IgD-negative memory B cell (primary cell): ENCODE results near the gene SLBP. TPM values are rescaled to one million over a fixed set of nuclear protein-coding genes. Genes with fewer than 3 reads are reported as not detected.

Experiments
- H3K27ac Mint-ChIP-seq, 3 donors: one replicate each; pipeline ENCODE4 v1.8.0; 2020 to 2022; ENCODE audit warnings: mild to moderate bottlenecking in 3 of 3, mixed read lengths in 3 of 3, moderate library complexity in 1 of 3
- H3K27me3 Mint-ChIP-seq: one replicate; pipeline ENCODE4 v1.8.0; 2021; ENCODE audit warnings: mixed read lengths
- H3K36me3 Mint-ChIP-seq: one replicate; pipeline ENCODE4 v1.8.0; 2020; ENCODE audit warnings: mild to moderate bottlenecking, mixed read lengths
- H3K4me1 Mint-ChIP-seq, 3 donors: one replicate each; pipeline ENCODE4 v1.8.0; 2020 to 2022; ENCODE audit warnings: mixed read lengths in 3 of 3, mild to moderate bottlenecking in 1 of 3
- H3K4me3 Mint-ChIP-seq, 4 donors: one replicate each; pipeline ENCODE4 v1.8.0; 2020 to 2022; ENCODE audit warnings: mild to moderate bottlenecking in 4 of 4, mixed read lengths in 4 of 4, moderate library complexity in 3 of 4
- H3K9me3 Mint-ChIP-seq, 3 donors: one replicate each; pipeline ENCODE4 v1.8.0; 2020 to 2021; ENCODE audit warnings: mixed read lengths in 3 of 3, mild to moderate bottlenecking in 1 of 3
- polyA plus RNA-seq: library from polyadenylated mRNA; unstranded; fragments of 300-500 nt; fragmentation: Illumina TruSeq; gene quantifications from one replicate; pipeline ENCODE4 v1.2.3, GENCODE V29; 2021

Gene SLBP
- polyA plus RNA-seq, 1 donor from 2014 or later, result 49.1 TPM

DNA sequence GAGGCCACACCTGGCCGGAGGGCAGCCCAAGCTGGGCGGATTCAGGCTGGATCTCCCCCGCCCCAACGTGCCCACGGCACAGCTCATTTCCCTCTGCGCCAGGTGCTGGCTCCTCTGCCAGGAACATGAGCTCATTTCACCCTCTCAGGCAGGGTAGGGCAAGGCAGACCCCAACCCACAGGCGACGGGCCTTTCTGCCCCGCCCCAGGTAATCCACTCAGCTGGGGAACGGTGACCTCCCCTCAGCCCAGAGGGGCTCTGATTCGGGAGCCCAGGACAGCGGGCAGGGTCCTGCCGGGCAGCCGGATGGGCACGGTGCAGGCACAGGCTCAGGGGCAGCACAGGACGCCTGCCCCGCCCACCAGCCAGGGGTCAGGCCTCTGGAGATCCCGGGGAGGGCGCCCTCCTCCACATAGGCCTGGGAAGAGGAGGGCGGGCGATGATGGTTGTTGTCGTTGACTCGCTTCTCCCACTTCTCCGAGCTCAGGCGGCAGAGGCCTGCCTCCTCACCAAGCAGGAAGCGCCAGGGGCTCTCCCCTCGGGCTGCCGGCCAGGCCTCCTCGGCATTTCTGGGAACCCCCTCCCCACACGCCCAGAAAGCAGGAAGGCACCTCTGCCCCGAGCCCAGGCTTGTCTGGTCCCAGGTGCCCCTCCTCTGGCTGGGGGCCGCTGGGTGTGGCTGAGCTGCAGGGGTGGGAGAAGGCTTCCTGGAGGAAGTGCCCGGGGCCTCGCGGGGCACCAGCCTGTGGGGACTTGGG, 40.3 kb upstream of the SLBP start:
- Mint-ChIP-seq H3K4me1 (no peaks in the 10 kb centered on the region), H3K4me3 (peak overlapping the region in 1 of 4 donors; percentile 54), H3K36me3 (no peaks in the 10 kb centered on the region), H3K27me3 (peaks cover 2% of the 10 kb centered on the region), H3K9me3 (no peaks in the 10 kb centered on the region), H3K27ac (no peak overlapping the region)

DNA sequence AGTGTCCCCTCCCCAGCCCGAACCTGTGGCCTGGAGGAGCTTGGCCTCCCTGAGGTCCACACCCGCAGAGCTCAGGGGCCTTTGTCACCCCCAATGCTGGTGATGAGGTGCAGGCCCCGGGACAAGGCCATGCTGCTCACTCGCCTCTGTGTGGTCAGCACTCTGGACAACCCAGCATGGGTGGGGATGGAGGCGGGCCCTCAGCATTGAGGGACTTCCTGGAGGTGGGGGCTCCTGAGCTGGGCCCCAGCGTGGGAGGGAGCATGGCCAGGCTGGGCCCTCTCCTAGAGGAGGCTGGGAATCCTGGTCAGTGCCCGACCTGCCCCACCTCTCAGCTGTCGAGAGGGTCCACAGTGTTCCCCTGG, 39.8 kb upstream of the SLBP start:
- Mint-ChIP-seq H3K9me3 (no peaks in the 10 kb centered on the region), H3K36me3 (no peaks in the 10 kb centered on the region), H3K4me1 (no peaks in the 10 kb centered on the region), H3K27me3 (peaks cover 2% of the 10 kb centered on the region), H3K27ac (no peak overlapping the region), H3K4me3 (no peak overlapping the region)

DNA sequence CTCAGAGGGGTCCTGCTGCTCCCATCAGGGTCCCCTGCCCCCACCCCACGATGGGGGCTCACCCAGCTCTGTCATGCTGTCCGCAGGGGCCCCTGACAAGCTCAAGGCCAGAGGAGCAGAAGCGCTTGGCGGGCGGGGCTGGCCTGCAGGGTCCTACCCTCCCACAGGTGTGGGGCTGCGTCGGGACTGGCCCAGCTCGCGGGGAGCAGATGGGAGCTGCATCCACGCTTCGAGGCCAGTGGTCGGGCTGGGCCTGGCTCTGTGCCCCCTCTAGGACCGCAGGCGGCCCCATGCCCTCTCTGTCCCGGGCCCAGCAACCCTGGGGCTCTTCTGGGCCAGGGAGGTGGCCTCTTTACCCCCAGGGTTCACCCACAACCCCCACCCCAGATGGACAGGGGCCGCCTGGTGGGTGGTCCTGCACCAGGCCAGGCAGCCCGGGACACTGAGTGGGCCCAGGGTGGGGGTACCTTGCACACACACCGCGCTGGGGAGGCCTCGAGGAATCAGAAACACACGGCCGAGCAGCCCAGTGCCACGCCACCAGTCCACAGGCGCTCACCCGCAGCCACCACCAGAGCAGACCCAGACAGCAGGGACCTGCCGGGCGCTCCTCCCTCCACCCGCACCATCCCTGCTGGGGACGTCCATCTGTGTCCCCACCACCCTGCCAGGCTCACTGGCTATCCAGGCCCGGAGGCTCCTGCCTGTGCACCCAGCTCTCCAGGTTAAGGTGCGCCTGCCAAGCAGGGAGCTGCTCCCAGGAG, 39.2 kb upstream of the SLBP start:
- no peak overlapping the region for H3K27ac Mint-ChIP-seq
- no peaks in the 10 kb centered on the region for H3K9me3 Mint-ChIP-seq
- no peaks in the 10 kb centered on the region for H3K4me1 Mint-ChIP-seq
- H3K27me3 Mint-ChIP-seq, result peaks cover 2% of the 10 kb centered on the region
- no peaks in the 10 kb centered on the region for H3K36me3 Mint-ChIP-seq
- no peak overlapping the region for H3K4me3 Mint-ChIP-seq

DNA sequence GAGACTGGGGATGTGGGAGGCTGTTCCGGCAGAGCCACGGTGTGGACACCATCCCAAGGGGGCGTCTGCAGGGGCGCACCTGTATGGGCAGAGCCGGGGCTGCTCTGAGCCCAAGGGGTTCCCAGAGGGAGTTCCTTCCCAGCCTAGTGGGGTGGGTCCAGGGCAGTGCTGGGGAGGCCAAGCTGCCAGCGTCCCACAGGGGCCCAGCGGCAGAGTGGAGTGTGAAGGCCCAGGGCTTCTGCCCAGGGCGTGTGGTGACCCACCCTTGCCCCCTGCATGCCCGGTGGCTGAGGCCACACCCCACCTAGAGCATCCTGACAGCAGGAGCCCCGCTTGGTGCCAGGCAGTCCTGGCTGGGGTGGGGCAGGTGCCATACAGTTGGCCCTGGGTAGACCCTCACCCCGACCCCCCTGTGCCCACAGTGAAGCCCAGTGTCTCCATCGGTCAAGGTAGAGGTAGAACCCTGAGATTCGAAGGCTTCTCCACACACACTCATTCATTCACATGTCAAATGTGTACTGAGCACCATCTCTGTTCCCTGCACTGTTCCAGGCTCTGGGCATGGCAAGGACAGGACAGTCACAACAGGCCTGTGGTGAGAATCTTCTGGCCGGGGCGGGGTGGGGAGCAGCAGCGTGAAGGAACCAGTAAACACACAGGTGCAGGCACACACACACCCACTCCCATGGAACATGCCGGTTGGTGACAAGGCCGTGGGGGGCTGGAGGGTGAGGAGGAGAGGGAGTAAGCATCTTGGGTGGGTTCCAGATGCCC, 38.4 kb upstream of the SLBP start:
- Mint-ChIP-seq H3K4me1 (no peaks in the 10 kb centered on the region), H3K36me3 (no peaks in the 10 kb centered on the region), H3K27me3 (peaks cover 2% of the 10 kb centered on the region), H3K27ac (no peak overlapping the region), H3K9me3 (no peaks in the 10 kb centered on the region), H3K4me3 (no peak overlapping the region)

DNA sequence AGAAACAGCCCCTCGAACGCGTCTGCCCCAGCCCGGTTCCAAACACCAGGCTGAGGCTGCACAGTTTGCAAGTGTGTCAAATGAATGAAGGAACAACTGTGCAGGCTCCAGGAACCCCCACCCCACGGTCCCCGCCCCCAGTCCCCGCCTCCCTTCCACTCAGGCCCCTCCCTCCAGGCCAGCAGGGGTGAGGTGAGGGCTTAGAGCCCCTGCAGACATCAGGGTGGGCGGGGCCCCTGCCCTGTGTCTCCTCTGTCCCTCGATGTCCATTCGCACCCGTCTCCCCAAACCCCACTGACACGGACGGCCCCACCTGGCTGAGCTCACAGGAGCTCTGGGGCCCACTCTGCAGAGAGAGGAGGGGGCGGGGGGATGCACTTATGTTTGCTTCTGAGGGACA, 37.7 kb upstream of the SLBP start:
- no peak overlapping the region for H3K27ac Mint-ChIP-seq
- H3K9me3 Mint-ChIP-seq, result no peaks in the 10 kb centered on the region
- peaks cover 2% of the 10 kb centered on the region for H3K27me3 Mint-ChIP-seq
- peaks cover 1% of the 10 kb centered on the region for H3K36me3 Mint-ChIP-seq
- peak overlapping the region in 1 of 4 donors; percentile 39 for H3K4me3 Mint-ChIP-seq
- no peaks in the 10 kb centered on the region for H3K4me1 Mint-ChIP-seq

DNA sequence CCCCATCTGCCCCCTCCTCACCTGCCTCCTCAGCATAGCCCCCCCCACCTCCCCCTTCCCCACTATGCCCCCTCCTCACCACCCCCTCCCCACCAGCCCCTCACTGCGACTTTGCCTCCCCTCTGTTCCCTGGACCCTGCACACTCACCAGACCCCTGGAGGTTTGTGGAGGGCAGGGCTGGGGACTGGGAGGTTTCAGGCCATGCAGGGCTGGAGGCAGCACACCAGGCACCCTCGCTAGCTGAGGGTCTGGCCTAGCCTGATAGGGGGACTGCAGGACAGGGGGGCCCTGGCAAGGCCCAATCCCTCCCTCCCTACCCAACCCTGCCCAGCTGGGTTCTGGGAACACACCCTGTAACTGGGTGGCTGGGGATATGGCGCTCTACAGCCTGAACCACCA, 37.3 kb upstream of the SLBP start:
- peaks cover 1% of the 10 kb centered on the region for H3K36me3 Mint-ChIP-seq
- no peak overlapping the region for H3K27ac Mint-ChIP-seq
- no peak overlapping the region for H3K4me3 Mint-ChIP-seq
- H3K27me3 Mint-ChIP-seq, result peaks cover 2% of the 10 kb centered on the region
- no peaks in the 10 kb centered on the region for H3K9me3 Mint-ChIP-seq
- H3K4me1 Mint-ChIP-seq, result no peaks in the 10 kb centered on the region

DNA sequence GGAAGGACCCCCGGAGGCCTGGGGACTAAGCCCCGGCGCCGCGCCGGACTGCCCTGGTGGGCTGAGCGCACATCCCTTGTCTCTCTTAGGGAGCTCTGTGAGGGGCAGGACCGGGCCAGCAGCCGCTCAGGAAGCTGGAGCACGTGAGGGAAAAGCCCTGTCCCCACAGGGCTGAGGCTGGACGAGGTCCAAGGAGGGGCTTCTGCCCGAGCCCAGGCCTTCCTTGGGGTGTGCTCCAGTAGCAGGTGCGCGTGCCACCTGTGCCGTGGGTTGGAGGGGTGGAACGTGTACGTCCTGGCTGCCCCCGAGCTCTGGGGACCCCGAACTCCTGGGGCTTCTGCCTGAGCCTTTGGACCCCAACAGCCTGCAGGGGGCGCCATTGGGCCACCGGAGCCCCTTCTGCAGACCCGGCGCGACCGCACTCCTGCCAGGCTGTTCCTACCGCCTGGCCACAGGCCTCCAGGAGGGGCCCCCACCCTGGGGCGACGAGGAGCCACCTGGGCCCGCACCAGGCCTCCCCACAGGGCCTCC, 36.4 kb upstream of the SLBP start:
- H3K4me1 Mint-ChIP-seq, result no peaks in the 10 kb centered on the region
- no peak overlapping the region for H3K27ac Mint-ChIP-seq
- H3K4me3 Mint-ChIP-seq, result no peak overlapping the region
- peaks cover 2% of the 10 kb centered on the region for H3K27me3 Mint-ChIP-seq
- peaks cover 1% of the 10 kb centered on the region for H3K36me3 Mint-ChIP-seq
- no peaks in the 10 kb centered on the region for H3K9me3 Mint-ChIP-seq

DNA sequence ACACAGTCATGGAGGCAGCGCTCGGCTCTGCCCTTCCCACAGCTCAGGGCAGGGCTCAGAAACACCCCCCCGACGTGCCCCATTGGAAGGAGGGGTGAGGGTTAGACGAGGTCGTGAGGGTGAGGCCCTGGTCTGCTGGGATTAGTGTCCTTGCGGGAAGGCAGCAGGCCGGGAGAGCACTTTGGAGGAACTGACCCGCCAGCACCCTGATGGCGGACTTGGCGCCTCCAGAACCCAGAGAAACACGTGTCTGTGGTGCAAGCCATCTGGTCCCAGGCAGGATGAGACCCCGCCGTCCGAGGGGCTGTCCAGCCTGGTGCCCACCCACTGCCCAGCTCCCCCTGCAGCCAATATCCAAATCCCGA, 35.5 kb upstream of the SLBP start:
- Mint-ChIP-seq H3K27ac (no peak overlapping the region), H3K4me3 (no peak overlapping the region), H3K36me3 (peaks cover 1% of the 10 kb centered on the region), H3K27me3 (peaks cover 2% of the 10 kb centered on the region), H3K4me1 (no peaks in the 10 kb centered on the region), H3K9me3 (no peaks in the 10 kb centered on the region)

DNA sequence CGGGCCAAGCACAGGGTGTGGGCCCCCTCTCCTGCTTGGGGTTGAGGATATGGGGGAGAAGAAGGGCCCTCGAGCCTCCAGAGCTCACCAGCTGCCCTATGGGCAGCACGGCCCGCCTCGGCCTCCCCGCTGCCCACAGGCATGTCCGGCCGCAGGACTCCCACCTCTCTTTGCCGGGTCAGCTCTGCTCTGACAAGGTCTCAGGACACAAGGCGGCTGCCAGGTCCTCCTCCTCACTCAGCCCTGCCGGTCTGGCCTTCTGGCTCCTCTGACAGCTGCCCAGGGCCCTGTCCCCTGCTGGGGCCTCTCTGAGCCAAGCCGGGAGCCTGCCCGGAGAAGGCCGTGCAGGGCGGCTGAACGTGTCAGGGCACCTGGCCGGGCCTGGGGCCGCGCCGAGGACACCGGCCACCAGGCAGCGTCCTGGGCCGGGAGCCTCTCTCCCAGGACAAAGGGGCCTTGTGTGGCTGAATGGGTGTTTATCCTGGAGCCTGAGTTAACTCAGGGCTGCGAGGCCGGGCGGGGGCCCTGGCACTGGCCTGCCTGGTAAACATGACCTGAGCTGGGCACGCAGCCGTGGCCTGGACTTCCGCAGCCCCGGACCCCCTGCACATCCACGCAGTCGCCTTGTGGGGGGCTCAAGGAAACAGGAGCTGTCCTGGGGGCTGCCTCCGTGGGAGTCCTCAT, 34.9 kb upstream of the SLBP start:
- Mint-ChIP-seq H3K36me3 (peaks cover 1% of the 10 kb centered on the region), H3K27me3 (peaks cover 2% of the 10 kb centered on the region), H3K9me3 (no peaks in the 10 kb centered on the region), H3K4me1 (no peaks in the 10 kb centered on the region), H3K27ac (no peak overlapping the region), H3K4me3 (no peak overlapping the region)

DNA sequence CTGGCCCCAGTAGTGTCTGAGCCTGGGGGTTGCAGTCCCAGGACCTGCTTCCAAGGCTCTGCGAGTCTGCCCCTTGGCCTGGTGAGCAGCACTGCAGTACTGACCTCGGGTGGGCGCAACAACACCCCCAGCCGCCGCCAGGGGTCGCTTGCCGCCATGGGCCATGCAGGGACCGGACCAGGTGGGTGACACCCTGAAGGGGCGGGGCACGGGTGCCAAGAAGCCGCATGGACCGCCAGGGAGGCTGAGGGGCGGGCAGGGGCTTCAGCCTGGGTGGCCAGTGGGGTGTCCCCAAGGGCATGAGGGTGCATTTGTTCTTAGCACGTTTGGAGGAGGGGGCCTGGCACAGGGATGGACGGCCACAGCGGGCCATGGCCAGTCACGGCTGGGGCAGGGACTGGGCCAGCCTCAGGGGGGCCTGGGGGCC, 34.2 kb upstream of the SLBP start:
- no peaks in the 10 kb centered on the region for H3K9me3 Mint-ChIP-seq
- H3K36me3 Mint-ChIP-seq, result peaks cover 1% of the 10 kb centered on the region
- H3K27me3 Mint-ChIP-seq, result peaks cover 2% of the 10 kb centered on the region
- no peaks in the 10 kb centered on the region for H3K4me1 Mint-ChIP-seq
- H3K27ac Mint-ChIP-seq, result no peak overlapping the region
- no peak overlapping the region for H3K4me3 Mint-ChIP-seq

DNA sequence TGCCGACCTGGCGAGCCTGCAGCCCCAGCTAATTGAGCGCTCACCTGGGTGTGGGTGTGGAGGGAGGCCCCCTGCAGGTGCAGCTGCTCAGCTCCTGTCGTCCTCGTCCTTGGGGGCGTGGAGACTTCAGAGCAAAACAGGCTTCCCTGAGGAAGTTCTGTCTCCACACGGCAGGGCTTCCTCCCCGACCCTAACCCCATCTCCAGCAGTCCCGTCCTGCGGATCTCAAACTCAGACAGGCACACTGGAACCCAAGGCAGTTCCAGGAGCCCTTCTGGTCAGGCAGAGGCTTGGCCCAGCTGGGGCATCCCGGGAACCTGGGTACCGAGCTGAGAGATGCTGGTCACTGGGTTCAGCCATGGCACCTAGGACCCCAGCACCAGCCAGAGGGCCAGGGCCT, 33.6 kb upstream of the SLBP start:
- Mint-ChIP-seq H3K4me1 (no peaks in the 10 kb centered on the region), H3K27me3 (no peaks in the 10 kb centered on the region), H3K36me3 (peaks cover 4% of the 10 kb centered on the region), H3K9me3 (no peaks in the 10 kb centered on the region), H3K27ac (no peak overlapping the region), H3K4me3 (no peak overlapping the region)

DNA sequence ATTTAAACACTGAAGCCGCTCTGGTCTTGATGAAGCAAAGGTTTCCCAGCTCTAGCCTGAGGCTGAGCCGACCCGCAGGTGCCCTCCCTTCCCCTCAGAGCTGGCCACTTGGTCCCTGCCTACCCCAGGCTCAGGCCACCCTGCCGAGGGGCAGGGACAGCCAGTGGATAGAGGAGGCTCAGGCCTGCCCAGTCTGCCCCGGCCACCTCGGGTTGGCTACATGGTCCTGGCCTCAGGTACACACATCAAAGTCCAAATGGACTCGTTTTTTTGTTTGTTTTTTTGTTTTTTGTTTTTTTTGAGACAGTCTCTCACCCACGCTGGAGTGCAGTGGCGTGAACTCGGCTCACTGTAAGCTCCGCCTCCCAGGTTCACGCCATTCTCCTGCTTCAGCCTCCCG, 33.0 kb upstream of the SLBP start:
- Mint-ChIP-seq H3K36me3 (peaks cover 4% of the 10 kb centered on the region), H3K4me3 (no peak overlapping the region), H3K27me3 (no peaks in the 10 kb centered on the region), H3K4me1 (no peaks in the 10 kb centered on the region), H3K27ac (peak overlapping the region in 1 of 3 donors; percentile 50), H3K9me3 (no peaks in the 10 kb centered on the region)

DNA sequence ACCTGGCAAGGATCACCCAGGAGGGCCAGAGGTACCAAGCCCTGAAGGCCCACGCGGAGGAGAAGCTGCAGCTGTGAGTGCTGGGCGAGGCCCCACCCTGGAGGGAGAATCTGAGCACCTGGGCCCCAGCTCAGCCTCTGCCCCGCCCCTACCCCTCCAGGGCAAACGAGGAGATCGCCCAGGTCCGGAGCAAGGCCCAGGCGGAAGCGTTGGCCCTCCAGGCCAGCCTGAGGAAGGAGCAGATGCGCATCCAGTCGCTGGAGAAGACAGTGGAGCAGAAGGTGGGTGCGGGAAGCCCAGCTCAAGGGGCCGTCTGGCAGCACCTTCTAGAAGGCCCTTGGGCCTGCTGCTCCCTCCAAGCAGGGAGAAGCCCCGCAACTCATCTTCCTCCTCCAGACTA, 32.4 kb upstream of the SLBP start:
- Mint-ChIP-seq H3K36me3 (peaks cover 4% of the 10 kb centered on the region), H3K9me3 (no peaks in the 10 kb centered on the region), H3K27ac (peak overlapping the region in 1 of 3 donors; percentile 50), H3K4me1 (no peaks in the 10 kb centered on the region), H3K4me3 (no peak overlapping the region), H3K27me3 (no peaks in the 10 kb centered on the region)

DNA sequence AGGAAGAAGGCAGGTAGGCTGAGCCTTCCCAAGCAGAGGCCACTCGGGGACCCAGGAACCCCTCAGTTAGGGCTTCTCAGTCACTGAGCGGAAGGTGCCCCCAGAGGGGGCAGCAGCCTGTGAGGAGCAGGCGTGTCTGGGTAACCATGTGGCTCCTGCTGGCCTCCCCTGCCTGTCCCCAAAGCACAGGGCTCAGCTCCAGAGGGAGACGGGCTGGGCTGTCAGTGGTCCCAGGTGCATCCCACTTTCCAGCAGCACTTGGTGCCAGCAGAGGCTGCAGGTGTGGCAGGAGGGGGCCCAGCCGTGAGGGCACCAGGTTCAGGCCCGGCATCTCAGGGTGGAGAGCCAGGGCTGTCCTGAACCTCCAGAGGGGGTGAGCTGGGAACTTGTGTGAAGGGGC, 31.9 kb upstream of the SLBP start:
- no peak overlapping the region for H3K4me3 Mint-ChIP-seq
- no peak overlapping the region for H3K27ac Mint-ChIP-seq

DNA sequence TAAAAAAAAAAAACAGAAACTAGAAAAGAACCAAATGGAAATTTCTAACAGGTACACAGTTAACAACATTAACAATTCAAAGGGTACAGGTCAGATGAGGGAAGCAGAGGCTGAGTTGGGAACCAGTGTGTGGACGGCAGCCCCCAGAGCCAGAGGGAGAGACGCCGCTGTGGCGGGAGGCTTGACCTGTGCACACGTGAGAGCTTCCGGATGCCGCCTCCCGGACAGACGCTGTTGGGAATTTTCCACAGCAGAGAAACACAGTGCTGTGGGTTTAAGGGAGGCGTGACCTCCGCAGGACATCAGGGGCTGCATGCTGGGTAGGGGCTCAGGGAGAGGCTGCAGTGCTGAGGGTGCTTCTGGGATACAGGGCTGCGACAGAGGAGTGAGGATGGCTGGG, 31.4 kb upstream of the SLBP start:
- no peak overlapping the region for H3K4me3 Mint-ChIP-seq
- no peaks in the 10 kb centered on the region for H3K9me3 Mint-ChIP-seq
- no peaks in the 10 kb centered on the region for H3K4me1 Mint-ChIP-seq
- H3K27me3 Mint-ChIP-seq, result no peaks in the 10 kb centered on the region
- H3K36me3 Mint-ChIP-seq, result peaks cover 9% of the 10 kb centered on the region
- no peak overlapping the region for H3K27ac Mint-ChIP-seq

More for the DNA sequence above, 31.9 kb upstream of the SLBP start:
- H3K27me3 Mint-ChIP-seq, result no peaks in the 10 kb centered on the region
- no peaks in the 10 kb centered on the region for H3K9me3 Mint-ChIP-seq
- H3K4me1 Mint-ChIP-seq, result no peaks in the 10 kb centered on the region
- peaks cover 5% of the 10 kb centered on the region for H3K36me3 Mint-ChIP-seq
